HG02642 (cell line): ENCODE results near the gene PMEPA1.

Experiments
- ATAC-seq: cut with Tn5 transposase; IDR thresholded peaks from one replicate; pipeline ENCODE4 v1.9.1; 2021; ENCODE audit warnings: mild to moderate bottlenecking; ENCODE audit not compliant: unreplicated experiment, poor library complexity

PMEPA1 gene

DNA sequence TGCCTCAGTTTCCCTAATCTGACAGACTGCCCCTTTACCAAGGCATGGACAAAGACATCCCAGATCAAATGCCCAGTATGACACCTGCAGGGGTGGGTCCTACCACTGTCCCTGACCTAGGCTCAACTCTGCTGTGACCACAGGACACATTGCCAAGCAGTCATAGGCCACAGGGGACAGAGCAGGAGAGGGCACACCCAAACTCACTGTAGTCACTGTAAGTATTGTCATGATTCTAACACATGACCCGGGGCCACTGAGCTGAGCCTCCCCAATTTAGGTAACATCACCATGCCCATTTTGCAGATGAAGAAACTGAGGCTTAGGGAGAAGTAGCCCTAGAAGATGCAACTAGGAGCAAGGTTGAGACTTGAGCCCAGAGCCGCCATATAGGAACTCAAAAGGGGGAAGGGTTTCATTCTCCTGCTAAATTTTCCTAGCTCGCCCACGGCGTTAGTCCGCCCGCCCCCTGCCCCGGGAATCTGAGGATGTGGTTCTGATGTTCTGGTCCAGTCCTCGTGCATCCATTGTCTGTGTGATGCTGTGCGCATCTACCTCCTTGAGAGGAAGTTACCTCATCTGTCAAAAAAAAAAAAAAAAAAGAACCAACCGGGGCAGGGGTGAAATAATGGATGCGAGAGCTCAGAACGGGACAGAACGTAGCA lies 44.8 kb downstream of the PMEPA1 start:
- ATAC-seq: no peak

DNA sequence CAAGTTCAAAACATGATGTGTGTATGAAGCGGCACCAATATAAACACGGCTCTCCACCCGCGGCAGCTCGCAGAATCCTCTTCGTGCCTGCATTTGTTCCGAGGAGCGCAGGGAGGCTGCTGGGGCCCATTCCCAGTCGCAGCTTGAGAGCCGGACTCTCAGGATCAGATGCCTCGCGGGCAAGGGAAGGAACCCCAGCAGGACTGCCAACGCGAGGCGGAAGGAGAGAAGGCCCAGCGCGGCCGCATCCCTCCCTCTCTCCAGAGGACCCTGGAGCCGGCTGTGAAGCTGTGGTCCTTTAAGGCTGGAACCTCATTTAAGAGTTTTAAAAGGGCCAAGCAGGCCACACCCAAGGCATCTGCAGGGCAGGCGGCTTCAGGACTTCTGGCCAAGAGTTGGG lies 45.3 kb downstream of the PMEPA1 start:
- no peak for ATAC-seq

DNA sequence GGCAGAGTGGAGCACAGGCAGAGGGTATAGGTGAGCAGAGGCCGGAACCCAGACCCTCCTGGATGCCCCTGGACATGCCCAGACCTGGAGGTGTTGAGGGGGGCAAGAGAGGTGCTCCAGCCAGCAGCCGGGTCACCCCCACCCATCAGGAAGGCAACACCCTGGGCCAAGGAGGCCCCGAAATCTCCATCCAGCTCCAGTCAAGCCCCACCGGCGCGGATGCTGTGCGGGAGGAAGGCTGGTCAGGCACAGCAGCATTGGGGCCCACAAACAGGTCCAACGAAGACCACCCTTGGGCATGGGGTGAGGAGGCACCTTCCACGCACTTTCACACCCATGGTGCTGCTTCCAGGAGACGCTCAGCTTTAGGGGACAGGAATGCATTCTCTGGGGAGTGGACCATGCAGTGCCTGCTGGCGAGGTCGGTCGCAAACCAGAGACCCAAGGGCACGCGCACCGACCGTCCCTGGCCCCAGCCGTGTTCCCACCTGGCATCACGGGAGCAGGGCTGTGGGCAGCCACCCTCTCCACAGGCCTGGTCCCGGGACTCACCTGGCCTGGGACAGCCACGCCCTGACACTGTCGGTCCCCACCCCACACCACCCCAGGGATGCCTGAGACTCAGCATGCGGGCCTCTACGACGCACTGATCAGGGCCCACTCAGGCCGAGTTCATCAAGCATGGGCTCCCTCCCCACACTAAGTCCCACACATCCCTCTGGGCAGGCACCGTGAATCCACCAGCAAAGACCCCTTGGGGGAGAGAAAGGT lies 45.9 kb downstream of the PMEPA1 start:
- ATAC-seq: no peak

DNA sequence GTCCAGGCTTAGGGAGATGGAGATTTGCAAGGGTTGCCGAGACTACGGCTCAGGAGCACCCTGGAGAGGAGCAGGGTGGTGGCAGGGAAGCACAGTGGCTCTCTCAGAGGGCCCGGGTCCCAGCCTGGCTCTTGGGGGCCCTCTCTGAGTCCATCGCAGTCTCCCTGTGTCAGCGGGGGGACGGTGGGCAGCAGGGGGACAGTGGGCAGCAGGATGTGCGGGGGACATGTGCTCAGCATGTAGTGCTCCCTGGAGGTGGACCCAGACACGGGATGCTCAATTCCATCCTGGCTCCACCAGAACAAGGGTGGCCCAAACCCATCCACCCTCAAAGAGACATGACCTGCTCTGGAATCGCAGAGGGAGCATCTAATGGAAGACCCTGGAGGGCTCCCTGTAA lies 46.6 kb downstream of the PMEPA1 start:
- no peak for ATAC-seq

DNA sequence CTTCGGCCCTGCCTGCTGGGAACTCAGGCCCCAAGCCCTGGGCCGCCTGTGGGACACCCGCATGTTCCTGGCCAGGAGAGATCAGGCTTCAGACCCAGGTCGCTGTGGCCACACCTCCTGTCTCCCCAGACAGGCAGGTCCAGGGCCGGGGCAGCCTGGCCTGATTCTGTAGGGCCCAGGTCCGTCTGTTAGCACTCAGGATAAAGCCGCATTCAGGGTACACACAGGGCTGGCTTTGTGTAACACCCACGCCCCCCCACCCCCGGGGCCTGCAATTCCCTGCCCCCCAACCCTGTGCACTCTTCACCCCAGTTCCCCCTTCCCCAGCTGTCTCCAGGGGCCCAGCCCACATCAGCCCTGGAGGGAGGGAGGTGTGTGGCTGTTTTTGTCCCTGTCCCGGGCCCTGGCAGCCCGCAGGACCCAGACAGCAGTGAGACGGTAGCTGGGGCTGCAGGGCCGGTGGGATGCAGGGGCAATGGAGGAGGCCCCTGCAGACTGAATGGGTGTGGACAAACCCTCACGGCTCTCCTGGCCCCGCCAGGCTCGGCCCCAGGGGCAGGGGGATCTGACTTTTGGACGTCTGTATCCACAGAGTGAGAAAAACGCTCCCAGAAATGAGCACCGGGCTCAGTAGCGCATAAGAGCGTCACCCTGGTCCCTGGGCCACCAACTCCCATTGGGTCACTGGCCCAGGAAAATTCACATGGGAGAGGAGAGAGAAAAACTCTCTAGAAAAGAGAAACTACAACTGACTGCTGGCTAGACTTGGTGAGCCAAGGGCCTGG lies 47.2 kb downstream of the PMEPA1 start:
- ATAC-seq: no peak

DNA sequence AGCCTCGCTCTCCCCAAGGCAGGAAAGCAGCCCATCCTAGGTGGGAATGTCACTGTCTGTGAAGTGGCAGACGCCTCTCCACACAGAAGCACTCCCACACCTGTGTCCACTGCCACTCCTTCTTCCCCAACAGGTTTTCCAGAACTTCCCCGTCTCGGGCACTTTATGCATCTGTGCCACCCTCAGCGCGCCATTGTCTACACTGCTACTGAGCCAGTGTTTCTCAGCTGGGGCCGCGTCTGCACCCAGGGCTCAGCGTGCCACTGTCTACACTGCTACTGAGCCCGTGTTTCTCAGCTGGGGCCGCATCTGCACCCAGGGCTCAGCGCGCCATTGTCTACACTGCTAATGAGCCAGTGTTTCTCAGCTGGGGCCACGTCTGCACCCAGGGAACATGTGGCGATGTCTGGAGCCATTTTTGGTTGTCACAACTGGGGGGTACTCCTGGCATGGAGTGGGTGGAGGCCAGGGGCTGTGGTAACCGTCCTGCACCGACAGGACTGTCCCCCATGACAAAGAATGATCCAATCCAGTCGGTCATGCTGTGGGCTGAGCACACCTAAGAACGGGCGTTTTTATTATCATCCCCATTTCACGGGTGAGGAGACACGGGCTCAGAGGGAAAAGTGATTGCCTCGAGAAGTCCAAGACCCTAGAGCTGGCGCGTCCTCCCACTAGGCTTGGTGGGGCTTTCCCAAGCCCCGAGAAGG lies 47.9 kb downstream of the PMEPA1 start:
- no peak for ATAC-seq

DNA sequence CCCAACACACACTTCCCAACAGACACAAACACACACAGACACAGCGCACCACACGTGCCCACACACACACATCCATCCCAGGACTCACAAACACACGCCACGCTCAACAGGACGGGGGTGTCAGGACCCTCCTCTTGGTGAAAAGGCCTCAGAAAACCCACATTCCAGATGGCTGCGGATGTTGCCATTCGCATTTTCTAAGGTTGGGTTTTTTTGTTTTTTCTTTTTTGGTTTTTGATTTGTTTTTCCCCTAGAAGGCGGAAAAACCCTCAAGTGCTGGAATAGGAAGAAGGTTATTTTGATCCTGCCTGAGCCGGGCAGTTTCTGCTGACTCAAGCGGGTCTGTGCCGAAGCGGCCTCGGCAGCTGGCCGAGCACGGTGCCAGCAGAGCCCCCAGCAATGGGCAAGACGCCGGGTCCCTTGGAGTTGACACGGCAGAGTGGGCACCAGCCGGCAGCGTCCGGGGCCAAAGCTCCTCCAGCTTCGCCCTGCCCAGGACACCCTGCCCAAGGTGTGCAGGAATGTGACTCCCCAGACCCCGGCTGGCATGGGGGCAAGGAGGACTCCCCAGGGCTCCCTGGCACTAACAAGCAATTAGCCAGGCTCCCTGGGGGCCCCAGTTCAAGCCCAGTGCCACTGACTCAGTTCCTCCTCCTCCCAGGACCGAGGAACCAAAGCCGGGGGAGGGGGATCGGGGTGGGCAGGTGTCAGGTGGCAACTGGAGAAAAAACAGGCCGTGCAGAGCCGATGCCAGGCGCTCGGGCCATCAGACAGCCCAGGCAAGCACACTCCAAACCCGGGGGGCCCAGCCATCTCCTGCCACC lies 48.7 kb downstream of the PMEPA1 start:
- no peak for ATAC-seq

DNA sequence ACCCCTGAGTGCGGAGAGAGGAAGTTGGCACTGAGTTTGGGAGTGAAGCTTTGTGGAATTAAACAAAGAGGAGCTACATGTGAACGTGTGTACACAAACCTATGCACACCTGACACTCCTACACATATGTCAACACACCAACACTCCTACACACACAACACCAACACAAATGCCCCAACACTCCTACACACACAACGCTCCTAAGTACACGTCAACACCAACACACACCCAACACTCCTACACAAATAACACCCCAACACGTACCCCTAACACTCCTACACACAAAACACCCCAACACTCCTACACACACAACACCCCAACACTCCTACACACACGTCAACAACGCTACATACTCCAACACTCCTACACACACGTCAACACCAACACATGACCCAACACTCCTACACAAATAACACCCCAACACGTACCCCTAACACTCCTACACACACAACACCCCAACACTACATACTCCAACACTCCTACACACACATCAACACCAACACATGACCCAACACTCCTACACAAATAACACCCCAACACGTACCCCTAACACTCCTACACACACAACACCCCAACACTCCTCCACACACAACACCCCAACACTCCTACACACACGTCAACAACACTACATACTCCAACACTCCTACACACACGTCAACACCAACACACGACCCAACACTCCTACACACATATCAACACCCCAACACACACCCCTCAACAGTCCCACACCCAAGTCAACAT lies 49.5 kb downstream of the PMEPA1 start:
- ATAC-seq: no peak

DNA sequence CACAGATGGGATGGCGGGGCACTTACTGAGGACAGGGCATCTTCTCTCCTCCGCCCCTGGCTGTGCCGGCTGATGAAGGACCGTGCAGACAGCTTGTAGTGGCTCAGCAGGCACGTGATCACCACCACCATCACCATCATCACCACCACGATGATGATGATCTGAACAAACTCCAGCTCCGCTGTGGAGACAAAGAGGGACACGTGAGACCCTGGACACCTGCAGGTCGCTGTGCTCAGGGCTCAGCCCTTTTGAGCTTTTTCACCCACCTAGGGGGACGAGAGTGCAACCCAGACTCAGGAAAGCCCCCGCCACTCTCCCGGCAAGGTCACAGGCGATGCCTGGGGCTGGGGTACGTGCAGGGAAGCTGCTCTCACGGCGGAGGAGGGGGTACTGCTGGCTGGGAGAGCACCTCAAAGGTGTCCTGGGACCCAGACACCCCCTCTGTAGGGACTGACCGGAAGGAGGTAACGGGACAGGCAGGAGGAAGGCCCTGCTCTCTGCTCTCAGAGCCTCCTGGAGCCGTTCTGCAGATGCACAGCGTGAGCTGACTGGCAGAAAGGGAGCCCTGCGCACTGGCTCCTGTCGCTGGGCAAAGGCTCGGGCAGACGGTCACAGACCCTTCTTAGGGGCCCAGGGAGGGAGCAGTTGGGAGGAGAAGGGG lies 50.2 kb downstream of the PMEPA1 start:
- no peak for ATAC-seq

DNA sequence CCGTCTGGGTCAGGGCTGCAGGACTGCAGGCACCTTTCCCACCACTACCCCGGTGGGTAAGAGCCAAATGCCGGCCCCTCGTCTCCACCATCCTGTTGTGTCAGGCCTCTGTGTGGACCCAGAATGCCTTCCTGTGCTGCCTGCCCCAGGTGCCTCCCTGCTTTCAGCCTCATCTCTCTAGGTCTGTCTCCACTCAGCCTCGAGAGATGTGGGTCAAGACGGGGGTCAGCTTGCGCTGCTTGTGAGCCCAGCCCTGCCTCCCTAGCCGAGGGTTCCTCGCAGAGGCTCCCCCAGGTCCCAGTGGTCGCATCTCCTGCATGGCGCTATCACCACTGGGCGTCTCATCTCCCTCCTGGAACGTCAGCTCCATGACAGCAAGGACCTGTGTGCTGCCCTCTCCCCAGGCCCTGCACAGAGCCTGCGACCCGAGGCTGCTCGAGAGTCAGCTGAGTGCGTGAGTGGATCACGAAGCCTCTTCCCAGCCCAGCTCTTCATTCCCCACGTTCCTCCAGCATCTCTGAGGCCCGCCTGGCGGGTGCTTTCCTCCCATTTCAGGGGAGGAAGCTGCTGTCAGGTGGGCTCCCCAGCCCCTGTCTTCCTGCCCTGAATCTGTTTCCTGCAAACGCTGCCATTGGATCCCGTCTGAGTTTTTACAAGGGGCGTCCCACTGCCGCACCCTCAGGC lies 50.8 kb downstream of the PMEPA1 start:
- ATAC-seq: no peak

DNA sequence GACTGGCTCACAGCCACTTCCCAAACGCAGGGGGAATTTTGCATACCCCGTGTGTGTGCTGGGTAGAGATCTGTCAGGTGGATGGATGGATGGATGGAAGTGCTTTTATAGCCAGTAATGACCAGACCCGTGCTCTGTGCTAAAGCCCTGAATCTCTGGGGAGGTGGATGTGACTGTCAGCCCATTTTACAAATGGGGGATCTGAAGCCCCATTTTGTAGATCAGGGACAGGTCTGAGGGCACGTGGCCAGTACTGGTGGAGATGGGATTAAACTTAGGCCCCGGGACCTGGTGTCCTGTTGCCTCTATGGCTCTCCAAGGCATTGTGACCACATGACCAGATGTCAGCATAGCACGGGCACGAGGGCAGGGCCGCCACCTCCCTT lies 51.4 kb downstream of the PMEPA1 start:
- ATAC-seq: no peak

DNA sequence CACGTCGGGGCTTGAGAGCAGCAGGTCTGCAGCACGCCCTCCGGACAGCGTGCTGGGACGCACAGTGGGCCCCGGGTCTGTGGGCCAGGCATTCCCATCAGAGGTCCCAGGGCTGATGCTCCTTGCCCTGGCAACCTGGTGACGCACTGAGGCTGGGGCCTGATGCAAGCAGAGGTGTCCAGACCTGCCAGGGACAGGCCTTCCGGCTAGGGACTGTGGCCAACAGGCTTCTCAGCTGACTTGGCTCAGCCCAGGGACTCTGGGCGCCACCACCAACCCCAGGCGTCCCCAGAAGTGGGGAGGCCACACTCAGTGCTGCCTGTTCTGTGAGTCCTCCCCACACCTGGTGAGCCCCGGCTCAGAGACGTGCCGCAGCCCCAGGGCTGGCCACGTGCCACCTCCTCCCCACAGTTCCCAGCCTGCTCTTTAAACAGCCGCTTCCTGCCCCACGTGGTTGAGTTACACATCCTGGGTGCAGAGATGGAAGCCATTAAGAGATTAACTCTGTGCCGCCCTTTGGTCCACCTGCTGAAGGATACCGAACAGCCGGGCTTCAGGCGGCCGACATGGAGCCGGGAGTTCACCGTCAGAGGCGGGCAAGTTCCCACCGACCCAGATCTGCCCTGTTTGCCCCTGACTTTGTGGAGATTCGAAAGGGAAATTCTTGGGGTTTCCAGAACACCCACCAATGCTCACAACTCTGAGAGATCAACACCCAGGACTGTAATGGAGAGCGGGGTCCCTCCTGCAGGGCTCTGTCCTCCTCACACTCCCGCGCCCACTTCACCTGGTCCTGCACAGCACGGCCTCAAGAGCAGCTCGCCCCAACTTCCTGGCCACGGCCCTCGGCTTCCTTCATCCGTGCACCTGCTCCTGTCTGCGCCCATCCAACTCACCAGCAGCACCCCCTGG lies 52.0 kb downstream of the PMEPA1 start:
- ATAC-seq: no peak

DNA sequence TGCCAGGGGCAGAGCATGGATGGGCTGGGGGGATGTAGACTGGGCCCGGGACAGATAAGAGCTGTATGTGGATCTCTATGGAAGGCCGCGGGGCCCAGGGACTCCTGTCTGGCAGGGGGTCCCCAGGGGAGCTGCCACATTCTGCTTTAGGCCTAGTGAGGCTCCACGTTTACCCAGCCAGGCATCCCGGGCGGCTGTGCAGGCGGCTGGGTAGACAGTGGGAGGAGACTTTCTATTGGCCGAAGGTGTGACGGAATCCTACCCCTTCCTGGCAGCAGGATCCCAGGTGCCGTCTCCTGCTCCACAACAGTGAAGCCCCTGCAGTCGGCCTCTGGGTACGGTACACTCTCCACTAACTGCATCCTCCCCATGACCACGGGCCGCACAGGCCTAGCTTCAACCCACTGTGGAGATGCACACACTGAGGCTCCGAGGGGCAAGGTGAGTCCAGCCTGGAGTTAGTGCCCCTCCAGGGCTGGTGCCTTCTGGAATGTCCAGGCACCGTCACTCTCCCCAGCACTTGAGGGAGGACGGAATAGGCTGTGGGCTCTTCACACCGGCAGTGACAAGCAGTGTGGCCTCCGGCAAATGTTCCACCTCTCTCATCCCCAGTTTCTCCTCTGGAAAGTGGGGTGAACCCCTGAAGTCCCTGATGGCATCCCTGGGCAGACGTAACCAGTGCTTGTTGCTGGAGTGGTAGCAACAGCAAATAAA lies 52.8 kb downstream of the PMEPA1 start:
- ATAC-seq: no peak

DNA sequence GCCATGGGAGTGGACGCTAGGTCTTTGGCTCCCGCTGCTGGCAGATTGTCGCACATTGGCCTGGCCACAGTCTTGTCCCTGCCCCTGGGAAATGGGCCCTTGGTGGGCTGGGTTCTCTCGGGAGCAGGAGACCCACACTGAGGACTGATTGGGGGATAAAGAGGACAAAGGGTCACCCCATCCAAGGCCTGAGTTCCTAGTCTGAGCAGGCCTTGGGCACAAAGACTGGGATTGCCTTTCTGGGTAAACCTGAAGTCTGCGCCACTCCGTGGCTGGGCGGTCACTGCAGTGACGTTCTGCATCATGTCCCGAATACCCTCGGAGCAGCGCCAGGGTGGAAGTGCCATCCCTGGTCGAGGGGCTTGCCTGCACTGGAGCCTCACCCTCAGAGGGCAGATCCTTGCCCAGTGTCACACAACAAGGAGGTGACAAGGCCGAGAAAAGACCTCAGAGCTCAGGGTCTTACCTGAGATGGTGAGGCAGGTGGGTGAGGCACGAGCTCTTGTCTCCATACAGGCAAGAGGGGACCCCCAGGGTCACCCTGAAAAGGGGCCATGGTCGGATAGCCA lies 53.5 kb downstream of the PMEPA1 start:
- ATAC-seq: no peak

DNA sequence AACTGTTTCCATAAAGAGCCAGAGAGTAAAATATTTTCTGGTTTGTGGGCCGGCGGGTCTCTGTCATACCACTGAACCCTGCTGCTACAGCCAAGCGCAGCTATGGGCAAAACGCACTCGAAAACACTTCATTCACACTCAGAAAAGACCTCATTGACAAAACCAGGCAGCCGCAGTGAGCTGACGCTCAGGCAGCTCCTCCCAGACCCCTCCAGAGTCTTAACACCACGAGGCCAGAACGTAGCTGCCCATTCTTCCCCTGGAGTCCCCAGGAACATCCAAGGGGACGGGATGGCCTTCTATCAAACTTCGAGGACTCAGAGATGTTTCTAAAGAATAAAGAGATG lies 54.0 kb downstream of the PMEPA1 start:
- no peak for ATAC-seq
